Activated T-helper 1 cell treated with anti-CD3 and anti-CD28 coated beads, Interleukin-12 subunit alpha, Interleukin-12 subunit beta, Interleukin-2, Interleukin-4 antibody, amounts not matched to agents 30 ng/mL and 10 ng/mL and 1 ng/mL, durations not matched to agents 14 hours and 24 hours and 36 hours (primary cell): ENCODE results near the gene RBM14. TPM values are rescaled to one million over a fixed set of nuclear protein-coding genes. Genes with fewer than 3 reads are reported as not detected.
A peak's percentile ranks its signal among the peaks of the same experiment; 100 is the strongest.
"Not testable (repeated sequence)": the region's sequence is repeated elsewhere in the genome, so short reads cannot be mapped to it uniquely, and the experiment has no call there.

ENCODE experiments used
- DNase-seq: peaks from one replicate; pipeline ENCODE4 v3.0.0; 2021; ENCODE audit warnings: low spot score
- H3K27ac Mint-ChIP-seq: one replicate; pipeline ENCODE4 v1.8.0; 2021; ENCODE audit warnings: mild to moderate bottlenecking, mixed read lengths
- H3K27me3 Mint-ChIP-seq: one replicate; pipeline ENCODE4 v1.8.0; 2022; ENCODE audit warnings: mild to moderate bottlenecking, moderate library complexity, mixed read lengths; ENCODE audit not compliant: insufficient read depth
- H3K36me3 Mint-ChIP-seq: one replicate; pipeline ENCODE4 v1.8.0; 2021; ENCODE audit warnings: low read depth, mixed read lengths
- H3K4me1 Mint-ChIP-seq: one replicate; pipeline ENCODE4 v1.8.0; 2021; ENCODE audit warnings: low read depth, mixed read lengths
- H3K4me3 Mint-ChIP-seq: one replicate; pipeline ENCODE4 v1.8.0; 2021; ENCODE audit warnings: mild to moderate bottlenecking, moderate library complexity, mixed read lengths
- H3K9me3 Mint-ChIP-seq: one replicate; pipeline ENCODE4 v1.8.0; 2021; ENCODE audit warnings: mixed read lengths
- intact Hi-C: fragments of 100-400 bp; cut with micrococcal nuclease; formaldehyde crosslinking; loops from one replicate; pipeline ENCODE4 v1.15.1; 2024
- total RNA-seq: library from RNA; stranded (reverse); gene quantifications from 2 replicates; pipeline ENCODE4 v1.2.3, GENCODE V29; 2022

RBM14 gene
- total RNA-seq, 1 donor from 2014 or later = 198 TPM

- intact Hi-C loops = no loop called here
- Mint-ChIP-seq H3K4me3 (no peak overlapping the region), H3K36me3 (peaks cover 59% of the 10 kb centered on the region), H3K27ac (no peak overlapping the region), H3K4me1 (peaks cover 37% of the 10 kb centered on the region), H3K27me3 (no peaks in the 10 kb centered on the region), H3K9me3 (no peaks in the 10 kb centered on the region)
- DNase-seq = no peak
Measured at GRCh38 chr11:66626926-66627325, 10.5 kb downstream of the RBM14 start.

GRCh38 chr11:66628061-66628603 lies 11.7 kb downstream of the RBM14 start:
- peaks cover 54% of the 10 kb centered on the region for H3K36me3 Mint-ChIP-seq
- no peak overlapping the region for H3K27ac Mint-ChIP-seq

GRCh38 chr11:66629356-66629755 lies 12.9 kb downstream of the RBM14 start:
- intact Hi-C loops = no loop called here
- Mint-ChIP-seq H3K4me3 (no peak overlapping the region), H3K9me3 (no peaks in the 10 kb centered on the region), H3K4me1 (peaks cover 19% of the 10 kb centered on the region), H3K27me3 (no peaks in the 10 kb centered on the region), H3K27ac (no peak overlapping the region), H3K36me3 (peaks cover 49% of the 10 kb centered on the region)
- DNase-seq = no peak

More at GRCh38 chr11:66628061-66628603, 11.7 kb downstream of the RBM14 start:
- H3K4me3 Mint-ChIP-seq = no peak overlapping the region
- intact Hi-C loops = no loop called here
- no peaks in the 10 kb centered on the region for H3K27me3 Mint-ChIP-seq
- no peak for DNase-seq
- peaks cover 29% of the 10 kb centered on the region for H3K4me1 Mint-ChIP-seq
- no peaks in the 10 kb centered on the region for H3K9me3 Mint-ChIP-seq

- no peak for DNase-seq
- no peak overlapping the region for H3K27ac Mint-ChIP-seq
- H3K4me1 Mint-ChIP-seq = peaks cover 30% of the 10 kb centered on the region
- no peaks in the 10 kb centered on the region for H3K27me3 Mint-ChIP-seq
- H3K4me3 Mint-ChIP-seq = no peak overlapping the region
- H3K36me3 Mint-ChIP-seq = peaks cover 40% of the 10 kb centered on the region
- no peaks in the 10 kb centered on the region for H3K9me3 Mint-ChIP-seq
- intact Hi-C loops = no loop called here
Measured at GRCh38 chr11:66631883-66632282, 15.5 kb downstream of the RBM14 start.

GRCh38 chr11:66632952-66633351 lies 16.5 kb downstream of the RBM14 start:
- Mint-ChIP-seq H3K4me3 (no peak overlapping the region), H3K9me3 (no peaks in the 10 kb centered on the region), H3K4me1 (peaks cover 41% of the 10 kb centered on the region), H3K36me3 (peaks cover 32% of the 10 kb centered on the region), H3K27me3 (no peaks in the 10 kb centered on the region), H3K27ac (no peak overlapping the region)
- DNase-seq = no peak
- intact Hi-C loops = no loop called here

- intact Hi-C loops = loop anchor here (5.0 kb wide), 2 partner anchors 481 to 606 kb away; partner anchors contain the start of gene KDM2A
- Mint-ChIP-seq H3K27ac (no peak overlapping the region), H3K27me3 (no peaks in the 10 kb centered on the region)
Measured at GRCh38 chr11:66636411-66636810, 20.0 kb downstream of the RBM14 start.

GRCh38 chr11:66637557-66638176 lies 21.2 kb downstream of the RBM14 start:
- Mint-ChIP-seq H3K9me3 (no peaks in the 10 kb centered on the region), H3K27me3 (no peaks in the 10 kb centered on the region), H3K4me1 (peaks cover 60% of the 10 kb centered on the region), H3K4me3 (peak overlapping the region; percentile 96), H3K36me3 (peaks cover 45% of the 10 kb centered on the region), H3K27ac (peak overlapping the region; percentile 96)
- intact Hi-C loops = loop anchor here (1.0 to 5.0 kb wide), 9 partner anchors 21 to 605 kb away; partner anchors contain the start of genes ACTN3, B4GAT1, CCDC87 and CCS
- DNase-seq = no peak

More at GRCh38 chr11:66636411-66636810, 20.0 kb downstream of the RBM14 start:
- DNase-seq = no peak
- Mint-ChIP-seq H3K4me3 (no peak overlapping the region), H3K9me3 (no peaks in the 10 kb centered on the region), H3K36me3 (peaks cover 38% of the 10 kb centered on the region), H3K4me1 (peaks cover 48% of the 10 kb centered on the region)

GRCh38 chr11:66638177-66639065 lies 22.0 kb downstream of the RBM14 start, which contains the start of gene RBM4:
TSS of gene RBM4 (plus strand) at chr11:66638703. CDS start at chr11:66639712, 1,009 bp downstream.
- Mint-ChIP-seq H3K9me3 (no peaks in the 10 kb centered on the region), H3K4me3 (peak within 1 kb of the TSS; percentile 96), H3K27me3 (no peaks in the 10 kb centered on the region), H3K36me3 (peaks cover 53% of the 10 kb centered on the region), H3K27ac (peak within 1 kb of the TSS; percentile 96), H3K4me1 (peaks cover 68% of the 10 kb centered on the region)
- intact Hi-C loops = loop anchor here (1.0 to 5.0 kb wide), 10 partner anchors 22 to 604 kb away; partner anchors contain the start of genes ACTN3, B4GAT1, CCDC87 and CCS
- peak; percentile 97 for DNase-seq

GRCh38 chr11:66639066-66639813 lies 22.8 kb downstream of the RBM14 start:
- Mint-ChIP-seq H3K4me3 (peak overlapping the region; percentile 96), H3K36me3 (peaks cover 55% of the 10 kb centered on the region), H3K27ac (peak overlapping the region; percentile 96), H3K9me3 (no peaks in the 10 kb centered on the region), H3K27me3 (no peaks in the 10 kb centered on the region), H3K4me1 (peaks cover 76% of the 10 kb centered on the region)
- intact Hi-C loops = loop anchor here (1.0 to 5.0 kb wide), 4 partner anchors 60 to 603 kb away; partner anchors contain the start of genes KDM2A and RCE1
- DNase-seq = peak; percentile 24

- Mint-ChIP-seq H3K4me1 (peaks cover 77% of the 10 kb centered on the region), H3K27ac (peak overlapping the region; percentile 96), H3K36me3 (peaks cover 55% of the 10 kb centered on the region), H3K4me3 (peak overlapping the region; percentile 96)
- intact Hi-C loops = loop anchor here (1.0 to 5.0 kb wide), 4 partner anchors 61 to 602 kb away; partner anchors contain the start of genes KDM2A and RCE1
- not testable (repeated sequence) for H3K9me3 Mint-ChIP-seq, DNase-seq, H3K27me3 Mint-ChIP-seq
Measured at GRCh38 chr11:66639814-66640340, 23.4 kb downstream of the RBM14 start.

- Mint-ChIP-seq H3K4me3 (peak overlapping the region; percentile 59), H3K9me3 (no peaks in the 10 kb centered on the region), H3K36me3 (peaks cover 75% of the 10 kb centered on the region), H3K27me3 (no peaks in the 10 kb centered on the region), H3K27ac (no peak overlapping the region), H3K4me1 (peaks cover 88% of the 10 kb centered on the region)
- no peak for DNase-seq
- intact Hi-C loops = no loop called here
Measured at GRCh38 chr11:66641834-66642233, 25.4 kb downstream of the RBM14 start.
